Peyer's patch (tissue), 4 donors: Measurements from ENCODE around the gene CD1C.

Experiments used
- CTCF ChIP-seq, 6 experiments: fragments of 450-650 bp in 4 of 6; fragments of 200-600 bp in 2 of 6; sonication (generic) in 1 of 6; IDR thresholded peaks; one replicate each; pipeline ENCODE4 v1.5.1; 2017 to 2019; ENCODE audit warnings: antibody characterized with exemption in 6 of 6, mild to moderate bottlenecking in 3 of 6, moderate library complexity in 1 of 6
- POLR2A ChIP-seq, 2 donors: fragments of 450-650 bp; IDR thresholded peaks; one replicate each; pipeline ENCODE4 v1.5.1; 2017; ENCODE audit warnings: antibody characterized with exemption in 2 of 2, mild to moderate bottlenecking in 2 of 2, moderate library complexity in 2 of 2

DNA sequence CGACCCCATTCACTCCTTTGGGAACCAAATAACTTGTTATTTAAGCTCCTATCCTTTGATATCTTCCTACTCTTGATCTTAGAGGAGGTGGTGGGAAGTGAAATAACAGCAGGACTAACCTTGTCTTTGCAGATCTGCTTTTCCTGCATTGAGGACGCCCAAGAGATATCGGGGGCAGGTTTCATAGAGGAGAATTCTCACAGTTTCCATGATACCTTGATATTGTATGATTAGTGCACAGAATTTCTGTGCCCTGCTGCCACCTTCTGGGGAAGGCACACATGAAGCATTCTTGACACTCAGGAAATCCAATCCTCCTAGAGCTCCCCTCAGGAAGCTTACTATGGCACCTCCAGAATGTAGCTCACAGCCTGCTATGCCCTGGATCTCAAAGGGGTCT, 40.0 kb downstream of the CD1C start:
- peak in 2 of 6 experiments; percentile 4 to 33 for TF ChIP-seq CTCF (IDR thresholded peaks at IDR 0.05)
- TF ChIP-seq POLR2A (IDR thresholded peaks at IDR 0.05), result no peak
